Activated CD8-positive, alpha-beta memory T cell treated with anti-CD3 and anti-CD28 coated beads for 4 hours (primary cell): ENCODE measurements around the gene PARN.
"Not testable (repeated sequence)": the region's sequence is repeated elsewhere in the genome, so short reads cannot be mapped to it uniquely, and the experiment has no call there.

ENCODE experiments used
- DNase-seq, 2 donors: peaks; one replicate each; pipeline ENCODE4 v3.0.0-alpha.2; 2020; ENCODE audit warnings: low read depth in 2 of 2

Gene PARN

DNA sequence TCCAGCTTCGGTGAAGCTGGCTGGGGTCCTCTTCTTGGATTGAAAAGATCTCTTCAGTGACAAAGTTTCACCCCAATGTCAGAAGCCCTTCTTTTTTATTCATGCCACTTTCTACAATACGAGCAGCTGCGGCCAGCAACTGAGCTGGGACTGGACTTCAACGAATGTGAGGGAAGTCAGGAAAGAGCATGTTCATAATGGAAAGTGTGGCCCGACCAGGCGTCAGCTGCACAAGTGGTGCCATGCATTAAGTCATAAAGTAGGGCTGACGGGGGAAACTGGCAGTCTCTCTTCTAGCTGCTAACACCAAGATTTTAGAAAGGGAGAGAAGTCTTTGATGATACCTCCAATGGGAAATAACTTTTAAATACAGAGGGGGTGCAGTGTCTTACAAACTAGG is 192.6 kb downstream of the PARN start:
- DNase-seq, result no peak

DNA sequence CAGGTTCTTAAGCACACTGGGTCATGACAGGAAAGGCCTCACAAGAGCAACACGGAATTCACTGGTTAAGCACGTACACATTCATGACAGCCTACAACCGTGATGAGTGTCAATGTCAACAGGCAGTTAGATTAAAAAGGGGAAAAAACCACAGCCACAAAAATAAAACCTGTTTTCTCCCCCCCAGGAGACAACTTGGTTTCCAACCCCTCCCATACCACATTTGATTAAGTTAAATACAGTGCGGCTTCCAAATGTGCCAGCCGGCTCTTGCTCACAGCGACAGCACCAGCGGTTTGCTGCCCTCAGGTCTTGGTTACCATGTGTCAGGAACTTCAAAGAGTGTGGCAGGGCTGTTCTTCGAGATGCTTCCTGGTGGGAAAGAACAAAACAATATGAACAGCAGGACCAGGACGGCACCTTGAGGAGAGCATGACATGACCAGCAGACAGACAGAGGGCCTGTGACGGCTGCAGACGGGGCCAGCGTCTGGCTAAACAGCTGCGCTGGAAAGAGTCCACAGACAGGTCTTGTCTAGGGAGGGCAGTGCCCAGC is 193.6 kb downstream of the PARN start:
- DNase-seq, result no peak

DNA sequence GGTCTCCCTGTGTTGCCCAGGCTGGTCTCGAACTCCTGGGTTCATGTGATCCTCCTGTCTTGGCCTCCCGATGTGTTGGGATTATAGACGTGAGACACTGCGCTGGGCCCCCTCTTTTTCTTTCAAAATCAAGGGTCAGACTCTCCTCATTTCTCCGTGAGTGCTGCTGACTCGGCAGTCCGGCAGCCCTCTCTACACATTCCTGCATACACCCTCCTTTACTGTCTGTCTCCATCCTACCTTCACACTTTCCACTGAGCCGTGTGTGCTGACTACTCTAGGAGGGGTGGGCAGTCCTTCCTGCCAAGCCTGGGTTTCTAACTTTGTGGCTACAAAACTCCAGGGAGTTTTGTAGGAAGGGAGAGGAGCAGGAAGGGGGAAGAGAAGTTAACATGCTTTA is 195.2 kb downstream of the PARN start:
- DNase-seq, result no peak

DNA sequence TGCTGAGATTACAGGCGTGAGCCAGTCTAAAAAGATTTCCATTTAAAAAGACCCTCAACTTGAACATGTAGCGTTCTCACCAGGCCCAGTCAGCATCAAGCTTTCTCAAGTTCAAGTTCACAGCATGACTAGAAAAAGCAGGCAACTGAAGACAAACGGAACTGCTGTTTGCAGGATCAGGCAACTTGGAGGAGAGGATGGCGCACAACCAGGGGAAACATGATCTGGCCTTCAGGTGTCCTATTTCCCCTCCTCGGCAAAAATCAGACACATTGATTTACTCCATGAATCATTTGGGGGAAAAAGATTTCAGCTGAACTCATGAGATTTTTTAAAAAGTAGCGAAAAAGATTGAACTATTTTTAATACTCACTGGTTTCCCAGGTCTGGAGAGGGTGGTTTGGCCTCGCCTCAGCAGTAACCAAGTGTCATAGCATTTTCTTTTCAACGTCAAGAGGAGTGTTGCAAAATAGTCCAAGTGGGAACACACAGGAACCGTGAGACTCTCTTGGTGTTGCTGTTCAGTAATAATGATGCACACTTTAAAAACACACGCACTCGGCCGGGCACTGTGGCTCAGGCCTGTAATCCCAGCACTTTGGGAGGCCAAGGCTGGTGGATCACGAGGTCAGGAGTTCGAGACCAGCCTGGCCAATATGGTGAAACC is 201.0 kb downstream of the PARN start:
- DNase-seq, result not testable (repeated sequence)

DNA sequence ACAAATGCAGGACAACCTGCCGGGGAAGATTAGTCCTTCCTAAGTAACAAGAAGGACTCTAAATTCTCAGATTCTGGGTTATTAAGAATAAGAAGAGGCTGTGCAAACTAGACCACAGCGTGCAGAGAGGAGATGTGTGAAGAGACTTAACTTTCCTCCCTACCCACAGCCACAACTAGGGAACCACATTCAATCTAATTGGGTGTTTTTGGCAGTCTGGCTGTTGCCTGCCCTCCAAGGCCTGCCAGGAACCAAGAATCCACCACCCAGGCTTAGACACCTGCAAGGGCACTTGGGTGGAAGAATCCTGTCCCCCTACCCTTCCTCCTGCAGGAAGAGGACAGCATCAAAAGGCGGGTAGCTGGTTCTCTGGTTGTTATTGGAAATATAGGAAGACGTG is 202.0 kb downstream of the PARN start:
- no peak for DNase-seq

DNA sequence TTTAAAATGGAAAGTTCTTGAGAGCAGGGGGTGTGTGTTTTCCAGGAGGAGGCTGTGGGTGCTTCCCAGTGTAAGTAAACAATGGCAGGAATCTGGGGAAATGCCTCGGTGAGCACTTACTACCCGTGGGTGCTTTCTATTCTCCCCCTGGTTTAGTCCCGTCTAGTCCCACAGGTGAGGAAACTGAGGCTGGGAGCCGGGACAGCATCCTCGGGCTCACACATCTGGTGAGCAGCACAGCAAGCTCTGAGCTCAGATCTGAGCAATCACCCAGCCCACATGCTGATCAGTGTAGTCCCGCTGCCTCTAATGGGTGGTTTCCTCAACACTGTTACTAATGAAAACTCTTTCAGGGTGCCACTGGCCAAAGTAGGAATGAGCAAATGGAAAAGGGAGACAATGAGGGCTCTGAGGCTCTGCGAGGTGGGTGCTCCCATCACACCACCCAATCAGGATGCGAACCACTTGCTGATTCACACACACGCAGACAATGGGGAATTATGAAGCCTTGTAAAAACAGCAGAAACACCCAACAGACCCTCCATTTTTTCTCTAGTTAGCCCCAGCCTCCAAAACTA is 202.6 kb downstream of the PARN start:
- DNase-seq, result no peak

DNA sequence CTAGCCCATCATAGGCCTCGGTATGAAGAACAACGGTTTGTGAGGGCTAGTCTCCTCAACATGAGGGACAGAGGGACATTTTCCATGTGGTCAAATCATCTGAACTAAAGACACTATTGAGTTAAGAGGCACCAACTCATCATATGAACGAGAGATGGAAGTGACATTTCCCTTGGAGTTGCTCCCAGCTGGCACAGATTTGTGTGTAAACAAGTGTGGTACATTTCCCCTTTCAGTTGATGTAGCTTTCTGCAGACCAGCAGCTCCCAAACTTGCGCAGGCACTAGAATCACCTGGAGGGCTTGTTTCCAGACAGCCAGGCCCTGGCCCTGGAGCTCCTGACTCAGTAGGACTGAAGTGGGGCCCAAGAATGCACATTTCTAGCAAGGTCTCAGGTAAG is 205.5 kb downstream of the PARN start:
- no peak for DNase-seq

DNA sequence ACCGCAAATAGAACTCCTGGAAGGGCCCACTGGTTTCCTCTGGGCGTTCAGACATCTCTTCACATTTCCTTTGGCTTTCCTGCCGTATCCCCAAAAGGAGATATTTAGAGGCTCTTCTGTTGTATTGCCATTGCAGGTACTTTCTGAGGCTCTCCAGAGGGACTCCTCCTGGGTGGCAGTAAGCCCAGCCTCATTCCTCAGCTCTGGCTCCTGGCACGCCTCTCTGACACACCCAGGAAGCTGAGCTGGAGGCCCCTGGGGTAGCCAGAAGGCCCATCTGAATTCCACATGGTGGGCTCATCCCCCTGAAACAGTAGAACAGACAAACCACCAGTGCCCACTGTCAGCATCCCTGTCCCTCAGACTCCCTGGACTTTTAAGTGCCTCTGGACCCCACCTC is 206.7 kb downstream of the PARN start:
- DNase-seq, result no peak

DNA sequence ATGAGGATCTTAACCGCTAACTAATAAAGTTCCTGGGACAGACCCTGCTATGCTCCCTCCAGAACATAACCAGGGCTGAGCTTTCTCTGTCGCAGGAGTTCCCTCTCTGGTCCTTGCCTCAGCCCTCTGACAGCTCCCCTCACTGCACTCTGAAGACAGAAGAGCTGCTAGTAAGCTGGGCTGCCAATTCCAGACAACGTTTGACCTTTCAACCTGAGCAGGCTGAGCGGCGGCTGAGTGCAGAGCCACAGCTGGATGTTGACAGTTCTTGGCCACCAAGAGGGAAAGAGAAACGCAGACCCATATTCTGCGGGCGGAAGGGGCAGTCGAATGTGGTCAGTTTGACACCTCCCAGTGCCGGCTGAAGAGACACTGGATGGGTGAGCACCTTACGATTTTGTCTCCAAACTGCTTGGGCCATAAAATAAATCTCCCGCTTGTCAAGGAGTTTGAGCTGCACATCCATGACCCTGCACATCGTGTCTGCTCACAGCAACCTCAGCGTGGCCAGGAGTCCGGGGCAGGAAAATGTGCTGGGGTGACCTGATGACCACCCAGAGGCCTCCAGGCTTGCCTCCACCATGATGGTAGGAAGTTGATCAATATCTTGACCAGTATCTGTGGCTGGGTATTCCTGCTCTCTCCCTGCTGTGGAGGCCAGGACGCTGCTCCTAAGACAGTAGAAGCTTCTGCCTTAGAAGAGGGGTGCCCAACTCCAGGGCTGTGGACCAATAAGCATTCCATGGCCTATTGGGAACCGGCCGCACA is 209.2 kb downstream of the PARN start:
- no peak for DNase-seq

DNA sequence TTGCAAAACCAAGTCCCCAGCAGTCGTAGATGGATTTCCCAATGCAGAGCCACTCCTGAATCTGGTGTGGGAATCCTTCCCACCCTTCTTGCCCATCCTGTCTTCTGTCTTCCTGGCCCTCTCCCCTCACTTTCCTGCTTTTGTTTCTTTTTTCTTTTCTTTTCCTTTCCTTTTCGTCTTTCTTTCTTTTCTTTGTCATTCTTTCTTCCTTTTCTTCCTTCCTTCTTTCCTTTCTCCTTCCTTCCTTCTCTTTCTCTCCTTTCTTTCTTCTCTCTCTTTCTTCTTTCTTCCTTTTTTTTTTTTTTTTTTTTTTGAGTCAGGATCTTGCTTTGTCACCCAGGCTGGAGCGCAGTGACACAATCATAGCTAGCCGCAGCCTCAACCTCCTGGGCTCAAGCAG is 209.8 kb downstream of the PARN start:
- not testable (repeated sequence) for DNase-seq

DNA sequence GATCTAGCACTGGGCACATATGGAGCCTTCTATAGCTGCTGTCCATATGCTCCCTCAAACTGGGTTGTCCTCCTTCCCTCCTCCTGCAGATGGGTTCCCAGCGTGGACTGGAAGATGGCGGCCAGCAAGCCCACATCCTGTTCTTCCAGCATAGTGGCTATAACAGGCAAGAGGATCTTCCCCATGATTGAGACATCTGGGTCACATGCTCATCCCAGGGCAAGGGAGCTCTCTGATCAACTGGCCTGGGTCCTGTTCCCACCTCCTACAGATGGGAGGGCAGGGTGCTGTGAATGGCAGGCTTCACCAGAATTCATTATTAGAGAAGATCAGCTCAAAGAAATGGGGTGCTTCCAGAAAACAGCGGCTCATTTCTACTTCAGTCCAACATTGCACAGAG is 210.2 kb downstream of the PARN start:
- DNase-seq, result no peak

DNA sequence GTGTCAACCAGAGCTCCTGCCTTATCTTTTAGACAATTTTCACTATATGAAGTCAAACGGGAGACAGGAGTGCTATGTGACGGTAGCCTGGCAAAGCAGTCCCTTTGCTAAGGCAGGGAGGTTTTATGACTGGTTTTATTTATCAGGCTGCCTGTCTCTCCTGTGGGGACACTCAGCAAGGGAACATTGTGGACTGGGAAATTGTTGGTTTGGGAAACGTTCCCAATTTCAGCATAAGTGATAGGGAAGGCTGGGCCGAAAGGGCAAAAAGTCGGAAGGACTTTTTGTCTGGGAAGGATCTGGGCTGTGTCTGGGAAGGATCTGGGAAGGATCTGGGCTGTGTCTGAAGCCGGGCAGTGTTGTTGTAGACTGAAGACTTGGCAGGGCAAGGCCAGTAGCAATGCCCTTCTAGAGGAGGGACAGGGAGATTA is 211.2 kb downstream of the PARN start:
- DNase-seq, result no peak

DNA sequence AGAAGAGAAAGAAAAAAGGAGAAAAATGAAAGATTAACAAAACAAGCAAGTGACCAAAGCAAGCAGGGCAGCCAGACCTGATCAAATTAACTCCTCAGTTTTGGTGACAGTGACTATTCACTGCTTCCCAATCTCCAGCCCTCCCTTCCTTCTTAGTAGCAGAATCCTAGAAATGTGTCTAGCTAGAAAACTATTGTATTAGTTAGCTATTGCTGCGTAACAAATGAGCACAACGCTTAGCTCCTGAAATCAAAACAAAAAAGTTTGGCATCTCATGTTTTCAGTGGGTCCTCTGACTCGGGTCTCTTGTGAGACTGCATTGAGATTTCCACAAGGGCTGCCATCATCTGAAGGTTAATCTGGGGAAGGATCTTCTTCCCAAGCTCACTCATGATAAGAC is 213.9 kb downstream of the PARN start:
- DNase-seq, result no peak

DNA sequence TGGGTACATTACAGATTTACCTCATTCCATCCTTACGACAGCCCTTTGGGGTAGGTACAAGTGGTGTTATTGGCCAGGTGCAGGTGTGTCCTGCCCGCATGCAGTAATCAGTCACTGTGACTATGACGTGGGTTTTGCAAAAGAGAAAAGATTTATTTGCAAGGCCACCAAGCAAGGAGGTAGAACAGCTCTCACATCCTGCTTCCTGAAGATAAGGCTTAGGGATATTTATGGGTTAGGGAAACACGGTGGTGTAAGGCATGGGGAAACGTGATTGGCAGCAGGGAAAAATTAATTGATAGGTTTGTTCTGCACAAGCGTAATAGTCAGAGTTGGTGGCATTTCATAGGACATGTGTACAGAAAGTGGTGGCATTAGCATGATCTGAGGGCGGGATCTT is 214.8 kb downstream of the PARN start:
- DNase-seq, result no peak

DNA sequence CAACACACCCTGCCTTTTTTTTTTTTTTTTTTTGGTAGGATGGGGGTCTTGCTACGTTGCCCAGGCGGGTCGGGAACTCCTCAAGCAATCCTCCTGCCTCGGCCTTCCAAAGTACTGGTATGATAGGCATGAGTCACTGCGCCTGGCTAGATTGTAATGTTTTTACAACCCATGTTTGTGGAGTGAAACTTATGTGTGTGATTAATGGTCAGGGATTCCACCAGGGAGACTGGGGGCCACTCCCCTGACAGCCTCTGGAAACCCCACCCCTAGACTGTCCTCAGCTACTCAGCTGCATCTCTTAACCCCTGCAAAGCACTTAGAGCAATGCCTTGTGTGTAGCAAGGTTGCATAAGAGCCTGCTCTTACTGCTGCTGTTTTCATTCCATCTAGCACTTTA is 220.5 kb downstream of the PARN start:
- no peak for DNase-seq

DNA sequence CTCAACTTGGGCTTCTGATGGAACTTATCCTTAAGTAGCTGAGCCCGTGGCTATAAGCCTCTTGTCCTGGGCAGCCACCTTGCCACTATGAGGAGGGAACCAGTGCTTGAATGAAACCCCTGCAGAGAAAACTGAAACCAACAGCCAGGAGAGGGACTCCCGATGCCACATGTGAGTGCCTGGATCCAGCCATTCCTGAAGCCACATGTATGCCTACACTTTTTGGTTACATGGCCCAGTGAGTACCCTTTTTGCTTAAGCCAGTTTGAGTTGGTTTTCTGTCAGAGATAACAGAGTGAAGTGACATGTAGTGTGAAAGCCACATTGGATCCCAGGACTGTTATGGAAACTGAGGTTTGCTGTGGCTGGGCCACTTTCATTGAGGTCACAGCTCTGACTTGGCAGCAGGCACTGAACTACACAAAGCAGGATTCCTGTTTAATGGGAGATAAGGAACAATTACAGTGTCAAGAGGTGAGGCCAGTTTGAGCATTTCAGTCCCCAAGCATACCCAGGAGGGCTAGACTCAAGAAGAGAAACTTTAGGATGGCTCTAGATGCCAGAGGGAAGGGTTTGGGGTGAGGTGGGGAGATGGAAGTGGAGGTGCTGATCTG is 222.2 kb downstream of the PARN start:
- no peak for DNase-seq

DNA sequence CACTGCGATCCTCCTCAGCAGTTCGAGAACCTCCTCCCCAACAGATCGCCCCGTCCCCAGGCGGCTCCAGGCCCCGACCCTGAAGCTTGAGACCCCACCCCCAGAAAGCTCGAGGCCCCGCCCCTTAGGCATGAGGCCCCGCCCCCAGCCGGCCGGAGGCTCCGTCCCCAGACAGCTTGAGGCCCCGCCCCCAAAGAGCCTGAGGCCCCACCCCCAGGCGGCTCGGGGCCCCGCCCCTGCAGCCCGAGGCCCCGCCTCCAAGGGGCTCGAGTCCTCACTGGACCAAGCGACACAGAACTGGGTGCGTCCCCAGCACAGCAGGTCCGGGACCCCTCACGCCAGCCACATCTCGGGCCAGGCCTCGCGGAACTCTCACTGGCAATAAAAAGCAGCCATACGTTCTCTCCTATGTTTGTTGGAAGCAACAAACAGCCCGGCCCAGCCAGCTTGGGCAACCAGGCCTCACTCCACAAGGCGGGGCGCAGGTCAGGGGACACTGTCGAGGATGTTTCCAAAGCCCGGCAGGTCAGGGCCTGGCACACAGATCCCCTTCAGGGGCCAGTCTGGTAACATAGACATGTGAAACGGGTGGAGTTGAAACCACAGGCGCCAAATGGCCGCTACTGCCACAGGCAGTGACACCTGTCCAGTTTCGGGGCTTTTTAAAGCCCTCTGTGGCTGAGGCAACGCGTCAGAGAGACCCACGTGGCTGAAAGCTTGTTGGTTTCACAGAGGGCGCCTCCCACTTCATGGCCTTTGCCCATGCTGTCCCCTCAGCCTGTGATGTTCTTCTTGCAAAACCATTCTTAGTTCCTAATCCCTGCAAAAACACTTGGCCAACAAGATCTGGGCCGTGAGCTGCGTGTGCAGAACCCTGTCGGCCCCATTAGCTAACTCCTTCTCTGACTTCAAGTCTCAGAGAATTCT is 224.2 kb downstream of the PARN start:
- DNase-seq, result no peak

DNA sequence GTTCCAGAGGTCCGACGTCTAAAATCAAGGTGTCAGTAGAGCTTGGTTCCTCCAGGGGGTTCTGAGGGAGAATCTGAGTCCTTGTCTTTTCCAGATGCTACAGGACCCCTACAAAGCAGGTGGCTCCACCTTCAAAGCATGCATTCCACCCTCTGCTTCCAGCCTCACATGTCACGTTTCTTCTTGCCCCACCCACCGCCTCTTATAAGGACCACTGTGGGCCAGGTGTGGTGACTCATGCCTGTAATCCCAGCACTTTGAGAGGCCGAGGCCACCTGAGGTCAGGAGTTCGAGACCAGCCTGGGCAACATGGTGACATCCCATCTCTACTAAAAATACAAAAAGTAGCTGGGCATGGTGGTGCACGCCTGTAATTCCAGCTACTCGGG is 227.1 kb downstream of the PARN start:
- not testable (repeated sequence) for DNase-seq

DNA sequence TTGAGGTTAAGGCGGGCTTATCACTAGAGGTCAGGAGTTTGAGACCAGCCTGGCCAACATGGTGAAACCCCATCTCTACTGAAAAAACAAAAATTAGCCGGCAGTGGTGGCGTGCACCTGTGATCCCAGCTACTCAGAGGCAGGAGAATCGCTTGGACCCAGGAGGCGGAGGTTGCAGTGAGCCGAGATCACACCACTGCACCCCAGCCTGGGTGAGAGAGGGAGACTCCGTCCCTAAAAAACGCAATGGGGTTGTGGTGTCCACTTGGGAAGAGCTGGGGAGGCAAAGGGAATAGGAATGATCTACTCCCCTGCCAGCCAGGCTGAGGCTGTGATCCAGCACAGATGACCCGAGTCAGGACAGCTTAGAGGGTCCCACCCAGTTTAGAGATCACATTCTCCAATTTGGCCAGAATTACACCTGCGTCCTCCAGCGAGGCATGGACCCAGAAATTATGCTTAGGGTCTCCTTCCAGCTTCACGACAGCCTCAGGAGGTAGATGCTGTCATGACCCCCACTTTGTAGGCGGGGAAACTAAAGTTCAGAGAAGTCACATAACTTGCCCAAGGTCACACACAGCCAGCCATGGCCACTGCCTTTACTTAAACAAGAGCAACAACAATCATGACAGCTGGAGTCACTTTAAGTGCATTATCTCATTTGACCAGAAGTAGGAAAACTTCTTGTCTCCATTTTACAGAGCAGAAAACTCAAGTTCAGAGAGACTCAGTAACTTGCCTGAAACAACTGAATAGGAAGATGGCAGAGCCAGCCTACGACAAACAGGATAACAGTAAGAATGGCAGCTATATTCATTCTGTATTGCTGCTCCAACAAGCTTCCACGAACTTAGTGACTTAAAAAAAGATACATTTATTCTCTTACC is 227.7 kb downstream of the PARN start:
- DNase-seq, result not testable (repeated sequence)

DNA sequence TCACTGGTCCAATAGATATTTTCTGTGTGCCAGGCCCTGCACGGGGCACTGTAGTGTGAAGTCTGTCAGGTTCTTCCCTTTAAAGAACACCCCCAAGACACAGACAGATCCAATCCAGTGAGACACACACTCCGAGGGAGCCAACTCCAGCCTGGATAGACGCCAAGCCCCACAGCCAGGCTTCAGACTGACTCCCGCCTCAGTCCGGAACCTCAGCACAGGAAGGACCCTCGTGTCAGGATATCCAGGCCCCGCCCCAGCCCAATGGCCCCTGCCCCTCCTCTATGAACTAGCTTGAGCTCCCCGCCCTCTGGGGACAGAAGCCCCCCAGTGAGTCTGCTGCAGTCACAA is 228.4 kb downstream of the PARN start:
- not testable (repeated sequence) for DNase-seq
